ENCODE results near the gene SORBS1. TPM values are rescaled to one million over a fixed set of nuclear protein-coding genes. Genes with fewer than 3 reads are reported as not detected.

Gene SORBS1
- total and polyA plus RNA-seq, 4 donors, result 13.1 to 68.9 (median 44.0) TPM

- peak overlapping the region in 1 of 2 donors; percentile 58 for H3K27ac ChIP-seq (ENCODE audit: low read depth in 1 of 2, low read length in 1 of 2)
- WGBS, 2 donors, result 92 to 100% methylated on average over 2 of the region's 2 CpGs
- no peak overlapping the region for H3K9ac ChIP-seq (ENCODE audit: insufficient read depth in 1 of 2, low read length in 2 of 2)
- peaks cover 0 to 2% (median 0%) of the 10 kb centered on the region in 4 donors for H3K36me3 ChIP-seq (ENCODE audit: control insufficient read depth in 4 of 4, insufficient read depth in 4 of 4, low read length in 4 of 4)
- DNase-seq (no peak), ATAC-seq (ENCODE audit: insufficient read depth, low FRiP score) (no peak)
- peaks cover 0 to 34% (median 0%) of the 10 kb centered on the region in 5 donors for H3K4me1 ChIP-seq (ENCODE audit: control insufficient read depth in 5 of 5, insufficient read depth in 5 of 5, low read length in 5 of 5)
- H3K9me3 ChIP-seq (ENCODE audit: control insufficient read depth in 4 of 4, insufficient read depth in 3 of 4, low read length in 3 of 4), result no peaks in the 10 kb centered on the region
- no peaks in the 10 kb centered on the region for H3K27me3 ChIP-seq (ENCODE audit: control insufficient read depth in 3 of 3, insufficient read depth in 3 of 3, low read length in 2 of 3)
- TF ChIP-seq CTCF (IDR thresholded peaks at IDR 0.05; ENCODE audit: control extremely low read depth, extremely low read depth), result no peak
- H3K4me3 ChIP-seq, result no peak overlapping the region
Measured at GRCh38 chr10:95493862-95494261, 67.3 kb downstream of the SORBS1 start.

GRCh38 chr10:95487994-95488393, 73.2 kb downstream of the SORBS1 start:
- DNase-seq (no peak), ATAC-seq (ENCODE audit: insufficient read depth, low FRiP score) (no peak)
- H3K27ac ChIP-seq (ENCODE audit: low read depth in 1 of 2, low read length in 1 of 2), result no peak overlapping the region
- peaks cover 0 to 2% (median 0%) of the 10 kb centered on the region in 4 donors for H3K36me3 ChIP-seq (ENCODE audit: control insufficient read depth in 4 of 4, insufficient read depth in 4 of 4, low read length in 4 of 4)
- H3K4me1 ChIP-seq (ENCODE audit: control insufficient read depth in 5 of 5, insufficient read depth in 5 of 5, low read length in 5 of 5), result peaks cover 0 to 43% (median 3%) of the 10 kb centered on the region in 5 donors
- no peak overlapping the region for H3K9ac ChIP-seq (ENCODE audit: insufficient read depth in 1 of 2, low read length in 2 of 2)
- no peaks in the 10 kb centered on the region for H3K9me3 ChIP-seq (ENCODE audit: control insufficient read depth in 4 of 4, insufficient read depth in 3 of 4, low read length in 3 of 4)
- H3K27me3 ChIP-seq (ENCODE audit: control insufficient read depth in 3 of 3, insufficient read depth in 3 of 3, low read length in 2 of 3), result no peaks in the 10 kb centered on the region
- TF ChIP-seq CTCF (IDR thresholded peaks at IDR 0.05; ENCODE audit: control extremely low read depth, extremely low read depth), result no peak
- H3K4me3 ChIP-seq, result no peak overlapping the region

- ATAC-seq (ENCODE audit: insufficient read depth, low FRiP score) (no peak), DNase-seq (no peak)
- H3K4me1 ChIP-seq (ENCODE audit: control insufficient read depth in 5 of 5, insufficient read depth in 5 of 5, low read length in 5 of 5), result peaks cover 4 to 54% (median 12%) of the 10 kb centered on the region in 5 donors
- H3K4me3 ChIP-seq, result no peak overlapping the region
- peaks cover 0 to 4% (median under 1%) of the 10 kb centered on the region in 4 donors for H3K36me3 ChIP-seq (ENCODE audit: control insufficient read depth in 4 of 4, insufficient read depth in 4 of 4, low read length in 4 of 4)
- TF ChIP-seq CTCF (IDR thresholded peaks at IDR 0.05; ENCODE audit: control extremely low read depth, extremely low read depth), result no peak
- peak overlapping the region in 1 of 2 donors; percentile 75 for H3K27ac ChIP-seq (ENCODE audit: low read depth in 1 of 2, low read length in 1 of 2)
- H3K9ac ChIP-seq (ENCODE audit: insufficient read depth in 1 of 2, low read length in 2 of 2), result no peak overlapping the region
- 80 to 88% methylated on average over 4 of the region's 4 CpGs for WGBS, 2 donors
- no peaks in the 10 kb centered on the region for H3K27me3 ChIP-seq (ENCODE audit: control insufficient read depth in 3 of 3, insufficient read depth in 3 of 3, low read length in 2 of 3)
- H3K9me3 ChIP-seq (ENCODE audit: control insufficient read depth in 4 of 4, insufficient read depth in 3 of 4, low read length in 3 of 4), result no peaks in the 10 kb centered on the region
Measured at GRCh38 chr10:95485056-95485844, 75.9 kb downstream of the SORBS1 start.

All from lung (tissue), 12 donors.